Stimulated activated naive CD8-positive, alpha-beta T cell treated with anti-CD3 and anti-CD28 coated beads, Interleukin-15, Interleukin-2, amounts not matched to agents 100 ng/mL and 50 ng/mL, for 24 hours (primary cell): ENCODE results near the gene ITSN1.
A peak's percentile ranks its signal among the peaks of the same experiment; 100 is the strongest.
"Not testable (repeated sequence)": the region's sequence is repeated elsewhere in the genome, so short reads cannot be mapped to it uniquely, and the experiment has no call there.

Source experiments
- H3K27ac Mint-ChIP-seq: one replicate; pipeline ENCODE4 v1.8.0; 2021; ENCODE audit warnings: mild to moderate bottlenecking, mixed read lengths
- H3K27me3 Mint-ChIP-seq: one replicate; pipeline ENCODE4 v1.8.0; 2021; ENCODE audit warnings: mixed read lengths
- H3K36me3 Mint-ChIP-seq: one replicate; pipeline ENCODE4 v1.8.0; 2021; ENCODE audit warnings: low read depth, mixed read lengths
- H3K4me1 Mint-ChIP-seq: one replicate; pipeline ENCODE4 v1.8.0; 2021; ENCODE audit warnings: low read depth, mixed read lengths
- H3K4me3 Mint-ChIP-seq: one replicate; pipeline ENCODE4 v1.8.0; 2021; ENCODE audit warnings: mild to moderate bottlenecking, mixed read lengths
- H3K9me3 Mint-ChIP-seq: one replicate; pipeline ENCODE4 v1.8.0; 2021; ENCODE audit warnings: mixed read lengths

Gene ITSN1

GRCh38 chr21:33861125-33861524, 218.8 kb downstream of the ITSN1 start:
- Mint-ChIP-seq H3K4me3 (no peak overlapping the region), H3K36me3 (no peaks in the 10 kb centered on the region), H3K4me1 (no peaks in the 10 kb centered on the region), H3K27me3 (no peaks in the 10 kb centered on the region), H3K27ac (no peak overlapping the region), H3K9me3 (no peaks in the 10 kb centered on the region)

- not testable (repeated sequence) for H3K36me3 Mint-ChIP-seq, H3K9me3 Mint-ChIP-seq, H3K27ac Mint-ChIP-seq, H3K4me3 Mint-ChIP-seq, H3K27me3 Mint-ChIP-seq, H3K4me1 Mint-ChIP-seq
These were observed 220.9 kb downstream of the ITSN1 start for GRCh38 chr21:33863191-33863590.

- H3K27ac Mint-ChIP-seq: no peak overlapping the region
- H3K36me3 Mint-ChIP-seq: no peaks in the 10 kb centered on the region
- no peaks in the 10 kb centered on the region for H3K4me1 Mint-ChIP-seq
- H3K4me3 Mint-ChIP-seq: no peak overlapping the region
- H3K27me3 Mint-ChIP-seq: no peaks in the 10 kb centered on the region
- H3K9me3 Mint-ChIP-seq: no peaks in the 10 kb centered on the region
These were observed 221.8 kb downstream of the ITSN1 start for GRCh38 chr21:33864150-33864549.

- no peaks in the 10 kb centered on the region for H3K4me1 Mint-ChIP-seq
- no peaks in the 10 kb centered on the region for H3K36me3 Mint-ChIP-seq
- no peaks in the 10 kb centered on the region for H3K27me3 Mint-ChIP-seq
- no peak overlapping the region for H3K27ac Mint-ChIP-seq
- H3K9me3 Mint-ChIP-seq: no peaks in the 10 kb centered on the region
- H3K4me3 Mint-ChIP-seq: no peak overlapping the region
These were observed 222.9 kb downstream of the ITSN1 start for GRCh38 chr21:33865176-33865575.

GRCh38 chr21:33865996-33866575, 223.8 kb downstream of the ITSN1 start:
- H3K4me3 Mint-ChIP-seq: no peak overlapping the region
- H3K27me3 Mint-ChIP-seq: no peaks in the 10 kb centered on the region
- no peaks in the 10 kb centered on the region for H3K9me3 Mint-ChIP-seq
- H3K27ac Mint-ChIP-seq: no peak overlapping the region
- no peaks in the 10 kb centered on the region for H3K4me1 Mint-ChIP-seq
- no peaks in the 10 kb centered on the region for H3K36me3 Mint-ChIP-seq

- Mint-ChIP-seq H3K27me3 (no peaks in the 10 kb centered on the region), H3K36me3 (no peaks in the 10 kb centered on the region), H3K4me1 (no peaks in the 10 kb centered on the region), H3K9me3 (no peaks in the 10 kb centered on the region), H3K27ac (no peak overlapping the region), H3K4me3 (no peak overlapping the region)
These were observed 224.5 kb downstream of the ITSN1 start for GRCh38 chr21:33866826-33867225.

GRCh38 chr21:33867868-33868267, 225.6 kb downstream of the ITSN1 start:
- not testable (repeated sequence) for H3K27me3 Mint-ChIP-seq, H3K36me3 Mint-ChIP-seq, H3K4me1 Mint-ChIP-seq, H3K9me3 Mint-ChIP-seq, H3K27ac Mint-ChIP-seq
- H3K4me3 Mint-ChIP-seq: peak overlapping the region; percentile 54

GRCh38 chr21:33869873-33870272, 227.6 kb downstream of the ITSN1 start:
- Mint-ChIP-seq H3K9me3 (no peaks in the 10 kb centered on the region), H3K27ac (no peak overlapping the region), H3K27me3 (no peaks in the 10 kb centered on the region), H3K4me3 (no peak overlapping the region), H3K4me1 (no peaks in the 10 kb centered on the region), H3K36me3 (no peaks in the 10 kb centered on the region)

GRCh38 chr21:33870768-33871167, 228.5 kb downstream of the ITSN1 start:
- Mint-ChIP-seq H3K36me3 (no peaks in the 10 kb centered on the region), H3K4me1 (no peaks in the 10 kb centered on the region), H3K4me3 (no peak overlapping the region), H3K27me3 (no peaks in the 10 kb centered on the region), H3K9me3 (no peaks in the 10 kb centered on the region), H3K27ac (no peak overlapping the region)

GRCh38 chr21:33871171-33871570, 228.9 kb downstream of the ITSN1 start:
- Mint-ChIP-seq H3K36me3 (no peaks in the 10 kb centered on the region), H3K4me1 (no peaks in the 10 kb centered on the region), H3K4me3 (no peak overlapping the region)

GRCh38 chr21:33872881-33873515, 230.7 kb downstream of the ITSN1 start:
- Mint-ChIP-seq H3K27ac (no peak overlapping the region), H3K36me3 (no peaks in the 10 kb centered on the region), H3K4me3 (no peak overlapping the region), H3K27me3 (no peaks in the 10 kb centered on the region), H3K4me1 (no peaks in the 10 kb centered on the region), H3K9me3 (no peaks in the 10 kb centered on the region)

More at GRCh38 chr21:33871171-33871570, 228.9 kb downstream of the ITSN1 start:
- Mint-ChIP-seq H3K9me3 (no peaks in the 10 kb centered on the region), H3K27me3 (no peaks in the 10 kb centered on the region), H3K27ac (no peak overlapping the region)

- no peaks in the 10 kb centered on the region for H3K27me3 Mint-ChIP-seq
- no peaks in the 10 kb centered on the region for H3K36me3 Mint-ChIP-seq
- H3K9me3 Mint-ChIP-seq: no peaks in the 10 kb centered on the region
- no peak overlapping the region for H3K27ac Mint-ChIP-seq
- no peaks in the 10 kb centered on the region for H3K4me1 Mint-ChIP-seq
- H3K4me3 Mint-ChIP-seq: no peak overlapping the region
These were observed 231.9 kb downstream of the ITSN1 start for GRCh38 chr21:33874161-33874560.

- no peaks in the 10 kb centered on the region for H3K27me3 Mint-ChIP-seq
- no peaks in the 10 kb centered on the region for H3K9me3 Mint-ChIP-seq
- H3K4me3 Mint-ChIP-seq: no peak overlapping the region
- H3K27ac Mint-ChIP-seq: no peak overlapping the region
- no peaks in the 10 kb centered on the region for H3K36me3 Mint-ChIP-seq
- H3K4me1 Mint-ChIP-seq: no peaks in the 10 kb centered on the region
These were observed 232.9 kb downstream of the ITSN1 start for GRCh38 chr21:33875026-33875695.

- no peaks in the 10 kb centered on the region for H3K36me3 Mint-ChIP-seq
- no peaks in the 10 kb centered on the region for H3K9me3 Mint-ChIP-seq
- no peaks in the 10 kb centered on the region for H3K27me3 Mint-ChIP-seq
- no peak overlapping the region for H3K4me3 Mint-ChIP-seq
- no peaks in the 10 kb centered on the region for H3K4me1 Mint-ChIP-seq
- H3K27ac Mint-ChIP-seq: peak overlapping the region; percentile 36
These were observed 236.5 kb downstream of the ITSN1 start for GRCh38 chr21:33878824-33879223.

GRCh38 chr21:33880626-33881025, 238.3 kb downstream of the ITSN1 start:
- Mint-ChIP-seq H3K27me3 (no peaks in the 10 kb centered on the region), H3K27ac (no peak overlapping the region), H3K36me3 (no peaks in the 10 kb centered on the region), H3K4me3 (no peak overlapping the region), H3K9me3 (no peaks in the 10 kb centered on the region), H3K4me1 (no peaks in the 10 kb centered on the region)
